HG03442 (cell line): Measurements from ENCODE around the gene CLEC16A.
A peak's percentile ranks its signal among the peaks of the same experiment; 100 is the strongest.

Experiments
- ATAC-seq: cut with Tn5 transposase; IDR thresholded peaks from one replicate; pipeline ENCODE4 v1.9.1; 2021; ENCODE audit warnings: mild to moderate bottlenecking, moderate library complexity; ENCODE audit not compliant: unreplicated experiment

CLEC16A gene

GRCh38 chr16:11183035-11183812, 238.9 kb downstream of the CLEC16A start:
- peak; percentile 40 for ATAC-seq

GRCh38 chr16:11183951-11184350, 239.6 kb downstream of the CLEC16A start:
- no peak for ATAC-seq

GRCh38 chr16:11187522-11188023, 243.2 kb downstream of the CLEC16A start:
- no peak for ATAC-seq

- ATAC-seq, result no peak
Observed at GRCh38 chr16:11188801-11189740, 244.7 kb downstream of the CLEC16A start.

GRCh38 chr16:11190588-11191560, 246.5 kb downstream of the CLEC16A start:
- no peak for ATAC-seq

GRCh38 chr16:11191665-11192064, 247.3 kb downstream of the CLEC16A start:
- ATAC-seq, result no peak

GRCh38 chr16:11193494-11193893, 249.1 kb downstream of the CLEC16A start:
- ATAC-seq, result no peak

- no peak for ATAC-seq
Observed at GRCh38 chr16:11194913-11195312, 250.5 kb downstream of the CLEC16A start.

- no peak for ATAC-seq
Observed at GRCh38 chr16:11196286-11196828, 252.0 kb downstream of the CLEC16A start.

- no peak for ATAC-seq
Observed at GRCh38 chr16:11198375-11198774, 254.0 kb downstream of the CLEC16A start.

- no peak for ATAC-seq
Observed at GRCh38 chr16:11198828-11199227, 254.5 kb downstream of the CLEC16A start.

- no peak for ATAC-seq
Observed at GRCh38 chr16:11200592-11200991, 256.2 kb downstream of the CLEC16A start.

GRCh38 chr16:11201498-11202259, 257.3 kb downstream of the CLEC16A start:
- ATAC-seq, result no peak

- ATAC-seq, result no peak
Observed at GRCh38 chr16:11202260-11203091, 258.1 kb downstream of the CLEC16A start.

GRCh38 chr16:11203111-11203623, 258.8 kb downstream of the CLEC16A start:
- ATAC-seq, result no peak

GRCh38 chr16:11204513-11205047, 260.2 kb downstream of the CLEC16A start:
- no peak for ATAC-seq

GRCh38 chr16:11205065-11205699, 260.8 kb downstream of the CLEC16A start:
- ATAC-seq, result no peak
